ENCODE measurements around the gene TRIM66.

DNA sequence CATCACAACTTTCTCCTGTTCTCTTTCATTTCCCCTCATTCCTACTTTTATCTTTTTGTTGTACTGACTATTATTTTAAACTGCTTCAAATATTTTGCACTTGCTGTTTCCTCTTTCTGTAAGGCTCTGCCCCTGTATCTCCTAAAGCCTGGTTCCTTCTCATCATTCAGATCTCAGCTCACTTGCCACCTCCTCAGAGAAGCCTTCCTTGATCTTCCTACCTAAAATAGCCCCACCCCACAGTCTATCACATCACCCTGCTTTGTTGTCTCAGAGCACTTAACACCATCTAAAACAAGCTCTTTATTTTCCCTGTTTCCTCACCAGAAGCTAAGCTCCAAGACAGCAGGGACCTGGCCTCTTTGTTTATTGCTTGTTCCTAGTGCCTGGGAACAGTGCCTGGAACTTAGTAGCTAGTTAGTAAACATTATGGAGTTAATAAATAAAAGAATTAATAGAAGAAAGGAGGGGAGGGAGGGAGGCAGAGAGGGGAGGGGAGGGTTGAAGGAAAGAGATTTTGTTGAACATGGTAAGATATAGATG, 85.9 kb downstream of the TRIM66 start:
- TF ChIP-seq, protein P1, sequence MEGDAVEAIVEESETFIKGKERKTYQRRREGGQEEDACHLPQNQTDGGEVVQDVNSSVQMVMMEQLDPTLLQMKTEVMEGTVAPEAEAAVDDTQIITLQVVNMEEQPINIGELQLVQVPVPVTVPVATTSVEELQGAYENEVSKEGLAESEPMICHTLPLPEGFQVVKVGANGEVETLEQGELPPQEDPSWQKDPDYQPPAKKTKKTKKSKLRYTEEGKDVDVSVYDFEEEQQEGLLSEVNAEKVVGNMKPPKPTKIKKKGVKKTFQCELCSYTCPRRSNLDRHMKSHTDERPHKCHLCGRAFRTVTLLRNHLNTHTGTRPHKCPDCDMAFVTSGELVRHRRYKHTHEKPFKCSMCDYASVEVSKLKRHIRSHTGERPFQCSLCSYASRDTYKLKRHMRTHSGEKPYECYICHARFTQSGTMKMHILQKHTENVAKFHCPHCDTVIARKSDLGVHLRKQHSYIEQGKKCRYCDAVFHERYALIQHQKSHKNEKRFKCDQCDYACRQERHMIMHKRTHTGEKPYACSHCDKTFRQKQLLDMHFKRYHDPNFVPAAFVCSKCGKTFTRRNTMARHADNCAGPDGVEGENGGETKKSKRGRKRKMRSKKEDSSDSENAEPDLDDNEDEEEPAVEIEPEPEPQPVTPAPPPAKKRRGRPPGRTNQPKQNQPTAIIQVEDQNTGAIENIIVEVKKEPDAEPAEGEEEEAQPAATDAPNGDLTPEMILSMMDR (IDR thresholded peaks at IDR 0.05; ENCODE audit: low read depth, low read length): no peak
- no peak for TF ChIP-seq POLR2A (IDR thresholded peaks at IDR 0.05; ENCODE audit: extremely low read depth, insufficient read length)

Data from NB4 (cell line).